Hypothalamus (tissue), 51 donors: ENCODE measurements around the gene DCP1A.
"Not testable (repeated sequence)": the region's sequence is repeated elsewhere in the genome, so short reads cannot be mapped to it uniquely, and the experiment has no call there.

Source experiments
- DNase-seq, 51 donors: peaks; one replicate each; lab custom pipeline; 2025; lab: John Stamatoyannopoulos, UW

Gene DCP1A

GRCh38 chr3:53269888-53270880 lies 77.2 kb downstream of the DCP1A start:
- DNase-seq = peak in 48 of 51 donors; percentile 15 to 92 (median 72)

GRCh38 chr3:53269193-53269592 lies 78.2 kb downstream of the DCP1A start:
- not testable (repeated sequence) for DNase-seq

DNA sequence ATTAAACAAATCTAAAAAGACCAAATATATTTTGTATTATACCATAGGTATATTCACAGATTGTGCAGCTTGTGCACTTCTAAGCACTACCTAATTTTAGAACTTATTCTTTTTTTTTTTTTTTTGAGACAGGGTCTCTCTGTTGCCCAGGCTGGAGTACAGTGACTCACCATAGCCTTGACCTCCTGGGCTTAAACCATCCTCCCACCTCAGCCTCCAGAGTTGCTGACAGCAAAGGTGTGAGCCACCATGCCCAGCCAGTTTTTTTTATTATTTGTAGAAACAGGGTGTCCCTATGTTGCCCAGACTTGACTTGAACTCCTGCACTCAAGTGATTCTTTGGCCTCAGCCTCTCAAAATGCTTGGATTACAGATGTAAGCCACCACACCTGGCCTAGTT lies 79.6 kb downstream of the DCP1A start:
- no peak for DNase-seq

DNA sequence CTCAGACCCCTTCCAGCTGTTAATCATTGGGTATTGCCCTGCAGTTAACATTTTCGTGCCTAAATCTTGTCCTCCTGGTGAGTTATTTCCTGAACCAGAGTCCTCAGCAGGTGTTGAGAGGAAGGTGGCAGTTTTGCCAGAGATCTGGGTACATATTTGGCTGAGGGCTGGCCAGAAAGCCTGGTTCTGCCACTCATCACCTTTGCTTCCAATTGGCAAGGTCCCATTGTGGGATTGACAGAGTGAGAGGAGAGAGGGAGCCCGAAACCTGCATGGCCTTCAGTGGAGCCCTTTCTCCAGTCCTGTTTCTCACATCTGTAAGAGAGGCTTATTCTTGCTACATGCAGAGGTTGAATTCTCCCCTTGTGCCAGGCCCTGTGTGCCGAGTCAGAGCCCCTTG lies 82.6 kb downstream of the DCP1A start:
- no peak for DNase-seq

DNA sequence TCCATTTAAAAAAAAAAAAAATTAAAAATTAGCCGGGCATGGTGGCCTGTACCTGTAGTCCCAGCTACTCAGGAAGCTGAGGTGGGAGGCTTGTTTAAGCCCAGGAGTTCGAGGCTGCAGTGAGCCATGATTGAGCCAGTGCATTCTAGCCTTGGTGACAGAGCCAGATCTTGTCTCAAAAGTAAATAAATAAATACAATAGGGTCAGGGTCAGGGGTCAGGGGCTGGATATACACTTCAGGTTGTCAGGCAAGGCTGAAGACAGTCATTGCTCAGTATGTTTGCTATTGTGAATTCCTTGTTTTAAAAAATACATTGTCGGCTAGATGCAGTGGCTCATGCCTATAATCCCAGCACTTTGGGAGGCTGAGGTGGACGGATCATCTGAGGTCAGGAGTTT lies 83.4 kb downstream of the DCP1A start:
- no peak for DNase-seq

DNA sequence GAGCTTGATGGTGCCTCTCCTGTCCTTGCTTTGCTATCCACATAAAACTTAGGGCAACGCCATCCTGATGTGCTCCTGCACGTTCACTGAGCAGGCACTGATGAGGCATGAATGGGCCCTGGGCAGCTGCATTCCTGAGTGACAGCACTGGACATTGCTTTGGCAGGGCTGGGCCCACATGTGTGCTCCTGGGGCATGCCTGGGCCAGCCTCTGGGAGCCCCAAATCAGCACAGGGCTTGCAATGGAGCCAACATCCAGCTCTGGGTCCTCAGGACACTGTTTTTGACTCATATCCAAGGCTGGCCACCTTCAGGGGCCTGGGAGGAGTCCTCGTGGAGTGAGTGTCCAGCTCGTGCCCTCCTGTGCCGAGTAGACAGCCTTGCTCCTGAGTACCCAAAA lies 85.6 kb downstream of the DCP1A start:
- DNase-seq = no peak

DNA sequence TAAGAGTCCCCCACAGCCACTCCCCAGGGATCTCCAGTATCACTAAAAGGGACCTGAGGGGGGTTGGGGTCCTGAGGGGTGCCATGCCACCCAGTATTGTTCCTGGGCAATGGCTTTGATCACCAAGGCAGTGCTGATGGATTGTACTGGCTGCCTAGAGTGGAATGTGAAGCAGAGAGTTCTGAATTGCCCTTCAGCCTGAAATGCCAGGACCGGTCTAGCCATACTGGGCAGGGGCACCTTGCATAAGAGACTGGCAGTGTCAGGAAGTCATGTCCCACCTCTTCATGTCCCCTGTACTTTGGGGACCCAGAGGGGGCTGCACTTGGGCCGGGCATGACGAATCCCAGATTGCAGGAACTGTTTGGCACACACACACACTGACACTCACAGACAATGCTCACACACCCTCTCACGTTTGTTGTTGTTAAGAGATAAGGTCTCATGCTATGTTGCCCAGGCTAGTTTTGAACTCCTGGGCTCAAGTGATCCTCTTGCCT lies 87.0 kb downstream of the DCP1A start:
- DNase-seq = no peak

- peak in 15 of 51 donors; percentile 15 to 72 (median 45) for DNase-seq
These were observed 87.7 kb downstream of the DCP1A start for GRCh38 chr3:53259427-53260259.

DNA sequence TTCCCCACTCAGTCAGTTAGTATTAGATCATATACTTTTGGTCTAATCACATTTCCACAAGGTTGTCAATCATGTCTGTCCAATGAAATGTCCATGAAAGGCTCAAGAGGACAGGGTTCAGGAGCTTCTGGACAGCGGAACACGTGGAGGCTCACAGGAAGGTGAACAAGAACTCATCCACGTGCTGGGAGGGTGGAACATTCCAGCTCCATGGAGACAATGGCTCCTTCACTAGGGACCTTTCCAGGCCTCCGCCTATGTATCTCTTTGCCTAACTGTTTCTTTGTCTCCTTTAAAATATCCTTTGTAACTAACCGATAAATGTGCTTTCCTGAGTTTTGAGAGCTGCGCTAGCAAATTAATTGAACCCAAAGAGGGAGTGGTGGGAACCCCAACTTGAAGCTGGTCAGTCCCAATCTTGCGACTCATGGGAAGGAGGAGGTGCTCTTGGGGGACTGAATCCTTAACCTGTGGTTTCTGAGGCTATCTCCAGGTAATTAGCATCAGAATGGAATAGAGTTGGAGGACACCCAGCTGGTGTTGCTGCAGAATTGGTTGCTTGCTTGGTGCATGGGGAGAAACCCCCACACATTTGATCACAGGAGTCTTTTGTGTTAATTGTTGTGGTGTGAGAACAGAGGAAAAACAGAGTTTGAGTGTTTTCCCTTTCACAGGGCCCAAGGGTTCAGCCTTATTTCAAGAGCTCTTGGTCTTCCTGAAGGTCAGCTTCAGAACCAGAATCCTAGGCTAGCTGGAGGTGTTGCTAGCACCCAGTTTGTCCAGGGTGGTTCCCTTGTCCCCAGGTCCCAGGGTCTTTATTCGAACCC lies 88.5 kb downstream of the DCP1A start:
- peak in 14 of 51 donors; percentile 21 to 72 (median 45) for DNase-seq

DNA sequence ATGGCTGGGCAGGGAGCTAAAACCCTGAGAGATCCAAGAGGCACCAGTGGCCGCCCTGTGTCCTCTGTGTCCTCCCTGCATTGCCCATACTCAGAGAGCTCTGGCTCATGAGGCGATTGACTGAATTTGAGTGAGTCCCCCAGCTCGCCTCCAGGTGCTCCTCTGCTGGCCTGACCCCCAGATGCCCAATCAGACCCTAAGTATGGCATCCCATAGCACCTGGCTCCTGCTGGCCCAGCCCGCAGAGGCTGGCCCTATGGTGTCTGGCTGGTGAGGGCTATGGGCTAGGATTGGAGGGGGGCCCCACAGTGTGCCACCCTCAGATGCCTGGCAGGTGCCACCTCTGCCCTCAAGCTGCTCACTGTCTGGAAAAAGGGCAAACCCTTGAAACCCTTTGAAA lies 89.9 kb downstream of the DCP1A start:
- no peak for DNase-seq

DNA sequence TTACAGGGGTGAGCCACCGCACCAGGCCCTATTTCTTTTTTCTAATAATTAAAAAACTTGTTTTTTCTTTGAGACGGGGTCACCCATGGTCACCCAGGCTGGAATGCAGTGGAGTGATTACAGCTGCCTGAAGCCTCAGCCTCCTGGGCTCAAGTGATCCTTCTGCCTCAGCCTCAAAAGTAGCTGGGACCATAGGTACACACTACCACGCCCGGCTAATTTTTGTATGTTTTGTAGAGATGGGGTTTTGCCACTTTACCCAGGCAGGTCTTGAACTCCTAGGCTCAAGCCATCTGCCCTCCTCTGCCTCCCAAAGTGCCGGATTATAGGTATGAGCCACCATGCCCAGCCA lies 90.7 kb downstream of the DCP1A start:
- DNase-seq = no peak

DNA sequence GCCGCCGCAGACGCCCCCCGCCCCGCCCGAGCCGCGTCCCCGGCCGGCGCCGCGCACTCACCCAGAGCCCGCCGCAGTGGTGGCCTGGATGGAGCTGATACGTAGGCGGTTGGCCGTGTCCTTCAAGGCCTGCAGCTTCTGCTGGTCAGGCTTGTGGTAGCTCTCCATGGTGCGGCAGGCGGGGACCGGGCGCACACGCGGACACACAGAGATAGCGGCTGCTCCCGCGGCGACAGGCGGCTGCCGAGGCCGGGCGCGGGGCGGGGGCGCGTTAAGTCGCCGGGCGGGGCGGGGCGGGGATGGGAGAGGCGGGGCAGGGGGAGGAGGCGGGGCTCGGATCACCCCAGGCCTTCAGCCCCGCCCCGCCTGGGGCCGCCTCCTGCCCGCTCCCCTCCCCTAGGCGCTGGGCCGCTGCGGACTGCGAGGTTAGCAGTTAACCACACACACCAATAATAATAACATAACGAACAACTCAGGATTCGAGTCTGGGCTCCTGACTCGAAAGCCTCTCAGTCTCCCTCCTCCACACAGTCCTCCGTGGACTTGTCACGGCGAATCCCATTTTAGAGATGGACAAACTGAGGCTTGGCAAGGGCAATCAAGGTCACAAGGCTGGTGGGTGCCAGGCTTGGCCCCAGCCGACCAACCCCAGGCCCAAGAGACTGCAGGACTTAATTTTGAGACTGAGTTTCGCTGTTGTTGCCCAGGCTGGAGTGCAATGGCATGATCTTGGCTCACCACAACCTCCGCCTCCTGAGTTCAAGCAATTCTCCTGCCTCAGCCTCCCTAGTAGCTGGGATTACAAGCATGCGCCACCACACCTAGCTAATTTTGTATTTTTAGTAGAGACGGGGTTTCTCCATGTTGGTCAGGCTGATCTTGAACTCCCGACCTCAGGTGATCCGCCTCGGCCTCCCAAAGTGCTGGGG lies 91.3 kb downstream of the DCP1A start, which contains the start of gene TKT:
TKT (minus strand) TSS at position 248 of the 929 bp plus-strand sequence; CDS start at position 168, 80 bp downstream.
- peak in 48 of 51 donors; percentile 32 to 94 (median 76) for DNase-seq

GRCh38 chr3:53255423-53255774 lies 91.9 kb downstream of the DCP1A start:
- peak in 19 of 51 donors; percentile 14 to 72 (median 45) for DNase-seq

DNA sequence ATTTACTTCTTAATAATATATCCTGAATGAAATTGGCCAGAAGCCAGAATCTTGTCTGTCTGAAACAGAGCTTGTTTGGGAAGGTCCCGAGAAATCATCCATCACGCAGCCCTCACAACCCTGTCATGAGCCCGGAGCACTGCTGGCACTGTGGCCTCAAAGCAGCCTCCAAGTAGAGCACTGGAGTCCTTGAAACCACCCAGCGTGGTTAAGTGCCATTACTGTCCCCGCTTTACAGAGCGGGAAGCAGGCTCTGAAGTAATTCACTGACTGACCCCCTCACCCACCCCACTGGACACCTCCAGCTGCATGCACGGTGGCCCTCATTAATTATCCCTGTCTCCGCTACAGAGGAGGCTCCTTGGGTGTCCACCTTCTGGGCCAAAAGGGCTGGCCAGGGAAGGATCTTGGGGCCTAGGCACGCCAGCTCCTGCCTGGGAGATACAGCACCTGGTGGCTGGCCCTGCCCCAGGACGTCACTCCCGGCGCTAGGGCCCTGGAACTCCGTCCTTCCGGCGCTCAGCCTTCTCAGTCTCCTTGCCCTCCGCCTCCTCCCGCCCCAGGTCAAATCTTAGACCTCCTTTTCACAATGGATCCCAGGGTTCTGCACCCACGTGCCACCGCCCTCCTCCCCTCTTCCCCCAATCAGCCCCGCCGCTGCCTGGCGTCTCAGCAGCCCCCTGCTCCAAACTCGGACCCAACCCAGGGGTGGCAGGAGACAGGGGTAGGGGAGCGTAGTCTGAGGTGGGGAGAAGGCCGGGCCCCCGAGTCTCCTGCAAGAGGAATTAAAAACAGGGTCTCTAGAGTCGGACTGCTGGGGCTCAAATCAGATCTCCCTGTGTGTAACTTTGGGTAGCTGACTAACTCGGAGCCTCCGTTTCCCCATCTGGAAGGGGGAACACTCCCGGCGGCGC lies 92.6 kb downstream of the DCP1A start:
- peak in 33 of 51 donors; percentile 16 to 63 (median 43) for DNase-seq

DNA sequence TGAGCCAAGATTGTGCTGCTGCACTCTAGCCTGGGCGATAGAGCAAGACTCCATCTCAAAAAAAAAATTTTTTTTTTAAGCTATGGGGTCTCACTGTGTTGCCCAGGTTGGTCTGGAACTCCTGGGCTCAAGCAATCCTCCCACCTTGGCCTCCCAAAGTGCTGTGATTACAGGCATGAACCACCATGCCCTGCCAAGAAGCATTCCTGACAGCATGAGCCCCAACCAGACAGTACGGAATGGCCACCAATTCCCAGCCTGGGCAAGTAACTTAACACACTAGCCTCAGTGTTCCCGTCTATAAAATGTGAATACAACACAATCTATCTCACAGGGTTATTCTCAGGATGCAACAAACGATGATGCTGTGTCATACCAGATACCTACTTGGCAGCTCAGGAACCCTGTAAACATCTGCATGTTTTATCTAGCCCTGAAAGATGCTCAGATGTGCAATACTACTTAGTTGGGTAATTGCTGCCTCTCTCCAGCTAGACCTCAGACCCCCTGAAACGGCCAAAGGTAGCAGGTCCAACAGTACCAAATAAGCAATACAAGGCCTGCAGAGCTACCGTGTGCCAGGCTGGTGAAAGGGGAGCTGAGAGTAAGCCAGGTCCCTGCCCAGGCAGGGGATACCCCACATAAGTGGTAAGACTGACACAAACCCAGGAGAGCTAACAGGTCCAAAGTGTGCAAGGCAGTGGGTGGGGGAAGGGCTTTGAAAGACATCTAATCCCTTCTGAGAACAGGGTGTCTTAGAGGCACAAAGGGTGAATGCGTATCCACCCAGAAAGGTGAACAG lies 93.4 kb downstream of the DCP1A start:
- DNase-seq = peak in 1 of 51 donors; percentile 52

GRCh38 chr3:53252947-53253322 lies 94.4 kb downstream of the DCP1A start:
- DNase-seq = not testable (repeated sequence)
